Stimulated activated CD4-positive, alpha-beta T cell treated with anti-CD3 and anti-CD28 coated beads, Interleukin-12 subunit alpha, Interleukin-12 subunit beta, amount 100 ng/mL, for 4 hours (primary cell): Measurements from ENCODE around the gene TGFB3.
"Not testable (repeated sequence)": the region's sequence is repeated elsewhere in the genome, so short reads cannot be mapped to it uniquely, and the experiment has no call there.

Source experiments
- DNase-seq: peaks from one replicate; pipeline ENCODE4 v3.0.0-alpha.2; 2020

Gene TGFB3

DNA sequence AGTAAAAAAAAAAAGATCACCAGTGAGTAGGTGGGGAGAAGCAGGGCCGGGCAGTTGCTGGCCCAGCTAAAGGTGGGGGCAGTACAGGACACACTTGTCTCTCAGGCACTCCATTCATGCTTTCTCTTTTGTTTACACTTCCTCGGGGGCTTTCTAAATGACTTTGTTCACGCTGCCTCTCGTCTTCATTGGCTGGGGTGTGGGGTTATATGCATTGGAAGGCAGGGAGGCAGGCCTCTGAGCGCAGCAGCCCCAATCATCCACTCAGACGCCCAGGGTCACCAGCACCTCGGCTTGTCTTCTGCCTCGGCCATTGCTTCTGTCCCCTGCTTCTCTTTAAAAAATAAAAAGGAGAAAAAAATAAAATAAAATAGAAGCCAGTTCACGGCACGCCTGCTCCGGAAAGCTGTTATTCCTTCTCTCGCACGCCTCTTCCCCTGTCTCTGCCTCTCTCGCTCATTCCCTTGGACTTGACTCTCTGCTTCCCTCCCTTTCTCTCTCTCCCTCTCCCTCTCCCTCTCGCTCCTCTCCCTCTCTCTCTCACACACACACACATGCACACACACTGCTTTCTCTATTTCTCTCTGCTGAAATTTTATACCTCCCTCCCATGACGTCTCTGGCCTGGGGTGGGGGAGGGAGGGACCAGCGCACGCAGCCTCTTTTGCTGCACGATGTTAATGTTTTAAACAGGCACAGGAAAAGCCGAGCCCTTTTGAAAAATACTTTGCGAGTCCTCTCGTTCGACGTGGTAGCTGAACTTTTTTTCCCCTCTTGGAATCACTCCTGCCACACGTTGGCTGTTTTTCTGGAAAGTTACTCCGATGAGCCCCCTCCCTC lies at the start of gene TGFB3:
Gene TGFB3, minus strand, starts transcription at position 570 of the 840 bp plus-strand sequence. CDS start 1,102 bp downstream, outside the sequence.
- peak; percentile 42 for DNase-seq

- no peak for DNase-seq
Measured at GRCh38 chr14:76024211-76024907, 42.6 kb upstream of the TGFB3 start.

- no peak for DNase-seq
Measured at GRCh38 chr14:76023757-76024156, 42.0 kb upstream of the TGFB3 start.

DNA sequence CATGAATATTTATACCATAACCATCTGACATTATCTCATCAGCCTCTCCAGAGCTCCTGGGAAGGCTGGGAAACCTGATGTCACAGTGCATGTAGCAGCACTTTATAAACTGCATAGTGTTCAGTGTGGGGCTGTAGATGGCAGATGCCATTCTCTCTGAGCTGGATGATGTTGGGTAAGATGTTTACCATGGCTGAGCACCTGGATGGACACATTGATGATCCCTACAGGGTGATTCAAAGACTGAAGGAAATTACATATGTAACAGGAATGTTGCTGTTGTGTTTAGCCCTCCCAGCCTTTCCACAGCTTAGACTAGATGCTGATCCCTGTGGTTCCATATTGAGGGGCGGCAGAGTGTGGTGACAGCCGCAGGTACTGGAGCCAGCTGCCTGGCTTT lies 41.2 kb upstream of the TGFB3 start:
- DNase-seq = no peak

- DNase-seq = no peak
Measured at GRCh38 chr14:76019676-76020075, 37.9 kb upstream of the TGFB3 start.

DNA sequence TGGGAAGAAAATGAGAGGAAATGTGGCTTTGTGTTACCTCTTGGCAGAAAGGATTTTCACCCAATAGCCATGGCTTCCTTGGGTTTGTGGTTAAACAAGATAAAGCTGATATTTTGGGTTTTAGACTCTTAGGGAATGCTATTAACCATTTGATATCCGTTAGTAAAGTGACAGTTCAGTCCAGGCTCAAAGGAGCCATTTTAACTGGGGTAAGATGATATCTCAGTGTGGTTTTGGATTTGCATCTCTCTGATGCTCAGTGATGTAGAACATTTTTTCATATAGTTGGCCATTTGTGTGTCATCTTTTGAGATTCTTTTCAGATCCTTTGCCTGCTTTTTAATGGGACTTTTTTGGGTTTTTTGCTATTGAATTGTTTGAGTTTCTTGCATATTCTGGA lies 33.9 kb upstream of the TGFB3 start:
- no peak for DNase-seq

DNA sequence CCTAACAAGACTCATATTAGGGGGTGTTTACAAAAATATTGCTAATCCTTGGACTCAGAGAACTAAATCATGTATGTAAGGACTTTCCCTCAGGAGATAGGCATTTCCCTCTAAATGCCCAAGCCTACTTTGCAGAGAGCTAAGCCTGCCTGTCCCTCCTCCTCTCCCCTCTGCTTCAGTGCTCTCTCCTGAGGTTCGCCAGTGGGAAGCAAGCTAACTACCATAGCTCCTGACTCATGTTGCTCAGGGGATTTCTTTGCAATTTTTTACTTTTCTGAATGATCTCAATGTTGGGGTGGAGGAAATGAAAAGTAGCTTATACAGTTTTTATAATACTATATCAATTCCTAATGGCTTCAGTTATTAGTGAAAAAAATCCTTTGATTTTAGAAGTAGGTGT lies 33.4 kb upstream of the TGFB3 start:
- DNase-seq = no peak

DNA sequence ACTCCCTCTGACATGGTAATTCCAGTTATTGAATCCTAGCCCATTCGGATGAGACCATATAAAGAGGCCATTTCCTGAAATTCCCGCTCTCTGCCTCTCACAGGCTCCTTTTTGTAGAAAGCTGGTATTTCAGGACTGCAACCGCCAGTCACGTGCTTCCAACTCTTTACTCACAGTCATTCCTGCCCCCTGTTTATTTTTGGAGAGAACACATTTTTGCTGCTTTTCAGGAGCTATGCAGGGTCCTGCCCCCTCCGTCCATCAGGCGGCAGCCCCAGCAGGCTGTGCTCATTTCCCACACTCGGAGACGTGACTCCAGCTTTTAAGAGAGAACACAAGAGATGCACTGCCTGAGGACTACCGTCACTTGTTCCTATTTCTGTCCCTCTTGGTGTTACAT lies 30.6 kb upstream of the TGFB3 start:
- DNase-seq = no peak

- no peak for DNase-seq
Measured at GRCh38 chr14:76011930-76012329, 30.1 kb upstream of the TGFB3 start.

GRCh38 chr14:76009627-76010026 lies 27.8 kb upstream of the TGFB3 start:
- DNase-seq = not testable (repeated sequence)

- no peak for DNase-seq
Measured at GRCh38 chr14:76007852-76008251, 26.1 kb upstream of the TGFB3 start.

- no peak for DNase-seq
Measured at GRCh38 chr14:76007379-76007778, 25.6 kb upstream of the TGFB3 start.

GRCh38 chr14:76006253-76006652 lies 24.5 kb upstream of the TGFB3 start:
- DNase-seq = no peak

GRCh38 chr14:76002383-76002782 lies 20.6 kb upstream of the TGFB3 start:
- no peak for DNase-seq

GRCh38 chr14:75999511-76000190 lies 17.9 kb upstream of the TGFB3 start:
- DNase-seq = no peak

DNA sequence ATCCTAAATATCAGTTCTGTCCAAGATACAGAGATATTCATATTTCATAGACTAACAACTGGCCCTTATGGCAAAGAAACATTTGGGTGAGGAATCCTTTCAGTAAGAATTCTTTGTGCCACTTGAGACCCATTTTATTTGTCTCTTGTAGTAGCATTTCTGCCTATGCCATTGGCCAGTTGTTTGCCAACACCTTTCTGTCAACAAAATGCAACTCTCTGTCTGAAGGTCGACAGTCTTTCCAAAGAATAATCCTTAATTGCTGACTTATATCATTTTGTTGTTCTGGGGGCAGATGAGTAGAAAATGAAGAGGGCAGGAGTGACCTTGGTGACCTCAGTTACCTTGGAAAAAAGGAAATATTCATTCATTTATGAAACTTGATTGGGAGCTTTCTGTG lies 14.7 kb upstream of the TGFB3 start:
- DNase-seq = no peak

DNA sequence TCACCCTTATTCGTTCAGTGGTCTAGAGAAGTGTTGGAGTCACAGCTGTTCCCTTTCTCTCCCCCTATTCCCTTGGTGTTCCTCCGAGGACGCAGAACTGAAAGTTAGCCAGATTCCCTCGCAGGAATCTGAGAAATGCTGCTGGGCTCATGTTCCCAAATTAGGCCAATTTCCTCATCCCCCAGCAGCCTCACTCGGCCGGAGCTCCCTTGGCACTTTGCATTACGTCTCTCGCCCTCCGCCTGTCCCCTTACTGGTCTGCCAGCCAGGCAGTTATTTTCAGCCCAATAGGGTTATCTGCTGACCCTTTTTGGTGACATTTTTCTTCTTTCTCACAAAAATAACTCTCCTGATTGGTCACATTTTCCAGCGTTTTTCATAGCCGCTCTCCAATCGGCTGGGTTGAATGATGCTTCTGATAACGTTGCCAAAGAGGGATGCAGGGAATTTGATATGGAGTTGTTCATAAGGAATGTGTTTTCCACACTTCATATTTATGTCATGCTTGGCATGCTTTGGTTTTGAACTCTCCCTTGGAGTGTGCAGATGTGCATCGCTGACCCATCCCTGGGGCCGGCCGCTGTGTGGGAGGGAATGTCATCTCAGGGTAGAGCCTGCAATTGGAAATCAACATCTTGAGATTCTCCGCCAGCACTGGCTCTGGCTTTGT lies 13.7 kb upstream of the TGFB3 start:
- no peak for DNase-seq

DNA sequence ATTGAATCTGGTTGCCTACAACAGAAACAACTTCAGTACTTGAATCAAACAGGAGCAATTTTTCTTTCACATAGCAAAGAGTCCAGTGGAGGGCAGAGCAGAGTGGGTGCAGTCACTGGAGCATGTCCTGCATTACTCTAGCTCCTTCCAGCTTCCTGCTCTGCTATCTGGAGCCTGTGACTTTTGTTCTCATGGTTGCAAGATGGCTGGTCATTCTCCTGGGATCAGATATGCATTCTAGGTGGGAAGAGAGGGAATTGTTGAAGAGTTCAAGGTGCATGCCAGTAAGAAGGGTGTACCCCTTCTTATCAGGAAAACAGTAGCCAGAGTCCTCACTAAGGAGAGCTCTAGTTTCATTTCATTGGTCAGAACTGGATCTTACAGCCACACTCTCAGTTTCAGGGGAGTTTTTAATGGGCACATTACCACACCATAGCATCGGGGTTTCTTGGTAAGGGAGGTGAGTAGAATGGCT lies 11.8 kb upstream of the TGFB3 start:
- no peak for DNase-seq

DNA sequence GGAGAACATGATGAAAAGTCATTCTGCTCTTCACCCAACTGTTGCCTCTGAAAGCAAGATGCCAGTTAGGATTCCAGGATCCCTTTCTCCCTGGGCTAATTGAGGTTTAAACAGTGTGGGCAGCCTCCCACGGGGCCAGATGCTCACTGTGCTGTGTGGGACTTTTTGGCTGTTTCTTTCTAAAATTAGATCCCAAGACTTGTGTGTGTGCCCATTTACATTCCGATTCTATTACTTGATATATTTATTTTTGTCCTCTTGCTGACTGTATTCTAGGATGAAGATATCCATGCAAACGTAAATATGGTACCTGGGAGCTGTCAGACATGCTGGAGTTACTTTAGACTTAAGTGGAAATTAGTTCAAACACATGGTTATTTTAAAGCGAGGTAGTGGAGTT lies 10.0 kb upstream of the TGFB3 start:
- DNase-seq = no peak

- no peak for DNase-seq
Measured at GRCh38 chr14:75990297-75990696, 8.5 kb upstream of the TGFB3 start.

DNA sequence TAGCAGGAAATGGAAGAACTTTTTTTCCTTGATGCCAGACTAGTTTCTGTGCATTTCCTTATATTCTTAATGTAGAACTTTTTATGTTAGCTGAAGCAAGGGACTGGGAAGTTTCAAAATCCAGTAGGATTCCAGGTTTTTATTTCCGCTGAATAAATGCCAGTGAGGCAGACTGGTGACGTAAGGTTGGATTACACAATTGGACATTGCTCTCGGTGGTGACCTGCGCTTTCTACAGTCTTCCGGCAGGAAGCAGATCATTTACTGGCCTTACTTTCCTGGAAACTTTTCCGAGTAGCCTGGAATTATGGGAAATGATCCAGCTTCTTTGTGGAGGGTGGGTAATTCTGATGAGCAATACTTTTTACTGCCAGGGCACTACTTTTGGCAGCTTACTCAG lies 7.3 kb upstream of the TGFB3 start:
- DNase-seq = no peak

- DNase-seq = no peak
Measured at GRCh38 chr14:75987201-75987970, 5.6 kb upstream of the TGFB3 start.
